ENCODE data around the gene FGF11.

Gene FGF11

GRCh38 chr17:7484067-7484918 lies 45.0 kb downstream of the FGF11 start, which contains the start of gene POLR2A (continued):
- TF ChIP-seq CTCF (tag by site-specific recombination; IDR thresholded peaks at IDR 0.05): no peak
- TF ChIP-seq ZSCAN5A (tag by site-specific recombination; IDR thresholded peaks at IDR 0.05): peak; percentile 88; the same call in 1 of the 2 replicates

DNA sequence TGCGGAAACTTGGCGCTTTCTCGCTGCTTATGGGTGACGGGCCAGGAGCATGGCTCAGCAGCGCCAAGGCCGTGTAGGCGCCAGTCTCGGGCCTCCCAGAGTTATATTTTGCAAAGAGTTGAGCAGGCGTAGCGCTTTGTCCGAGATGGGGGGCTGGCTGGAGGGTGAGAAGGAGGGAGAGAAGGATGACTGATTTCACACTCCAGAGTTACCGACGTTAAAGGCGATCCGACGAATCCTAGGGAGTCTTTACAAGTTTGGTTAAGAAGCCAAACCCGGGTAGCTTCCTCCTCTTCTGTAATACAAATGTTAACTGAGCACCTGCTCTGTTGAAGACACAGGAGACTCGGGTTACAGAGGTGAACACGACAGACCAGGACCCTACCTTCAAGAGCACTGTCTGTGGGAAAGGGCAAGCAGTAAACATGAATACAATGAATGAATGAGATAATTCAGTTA lies 45.6 kb downstream of the FGF11 start:
- Histone ChIP-seq H3K27ac (ENCODE audit: extremely low read depth, low read depth, low read length) (peak overlapping the region; percentile 100), H3K4me3 (ENCODE audit: low read depth, low read length) (peak overlapping the region; percentile 51), H3K36me3 (ENCODE audit: control insufficient read depth in 2 of 2, insufficient read depth in 1 of 2, low read length in 2 of 2) (peaks cover 8 to 35% of the 10 kb centered on the region in 2 experiments), H3K9me3 (ENCODE audit: control insufficient read depth, insufficient read depth, low read depth, low read length) (no peaks in the 10 kb centered on the region), H3K4me1 (ENCODE audit: control insufficient read depth, insufficient read depth, low read length) (peaks cover 21% of the 10 kb centered on the region)
- ChIA-PET POLR2A (interaction anchor here (0.6 to 3.8 kb wide), 39 partner anchors 8 to 609 kb away, joined by 3 to 39 read pairs (median 5); partner anchors contain the start of genes CHRNB1, FGF11, MPDU1 and NEURL4), CTCF (interaction anchor here (0.8 to 2.9 kb wide), 7 partner anchors 18 to 158 kb away, joined by 3 to 13 read pairs (median 4); partner anchors contain the start of genes CHRNB1 and TMEM256)
- TF ChIP-seq PRDM2 (tag by site-specific recombination; IDR thresholded peaks at IDR 0.05; ENCODE audit: borderline replicate concordance): no peak
- TF ChIP-seq ZNF792 (tag by site-specific recombination; IDR thresholded peaks at IDR 0.05): no peak
- peak; percentile 3; the same call in 1 of the 2 replicates for TF ChIP-seq ZNF24 (tag by site-specific recombination; IDR thresholded peaks at IDR 0.05)
- TF ChIP-seq ZNF639 (tag by site-specific recombination; IDR thresholded peaks at IDR 0.05): no peak
- TF ChIP-seq, protein P1, sequence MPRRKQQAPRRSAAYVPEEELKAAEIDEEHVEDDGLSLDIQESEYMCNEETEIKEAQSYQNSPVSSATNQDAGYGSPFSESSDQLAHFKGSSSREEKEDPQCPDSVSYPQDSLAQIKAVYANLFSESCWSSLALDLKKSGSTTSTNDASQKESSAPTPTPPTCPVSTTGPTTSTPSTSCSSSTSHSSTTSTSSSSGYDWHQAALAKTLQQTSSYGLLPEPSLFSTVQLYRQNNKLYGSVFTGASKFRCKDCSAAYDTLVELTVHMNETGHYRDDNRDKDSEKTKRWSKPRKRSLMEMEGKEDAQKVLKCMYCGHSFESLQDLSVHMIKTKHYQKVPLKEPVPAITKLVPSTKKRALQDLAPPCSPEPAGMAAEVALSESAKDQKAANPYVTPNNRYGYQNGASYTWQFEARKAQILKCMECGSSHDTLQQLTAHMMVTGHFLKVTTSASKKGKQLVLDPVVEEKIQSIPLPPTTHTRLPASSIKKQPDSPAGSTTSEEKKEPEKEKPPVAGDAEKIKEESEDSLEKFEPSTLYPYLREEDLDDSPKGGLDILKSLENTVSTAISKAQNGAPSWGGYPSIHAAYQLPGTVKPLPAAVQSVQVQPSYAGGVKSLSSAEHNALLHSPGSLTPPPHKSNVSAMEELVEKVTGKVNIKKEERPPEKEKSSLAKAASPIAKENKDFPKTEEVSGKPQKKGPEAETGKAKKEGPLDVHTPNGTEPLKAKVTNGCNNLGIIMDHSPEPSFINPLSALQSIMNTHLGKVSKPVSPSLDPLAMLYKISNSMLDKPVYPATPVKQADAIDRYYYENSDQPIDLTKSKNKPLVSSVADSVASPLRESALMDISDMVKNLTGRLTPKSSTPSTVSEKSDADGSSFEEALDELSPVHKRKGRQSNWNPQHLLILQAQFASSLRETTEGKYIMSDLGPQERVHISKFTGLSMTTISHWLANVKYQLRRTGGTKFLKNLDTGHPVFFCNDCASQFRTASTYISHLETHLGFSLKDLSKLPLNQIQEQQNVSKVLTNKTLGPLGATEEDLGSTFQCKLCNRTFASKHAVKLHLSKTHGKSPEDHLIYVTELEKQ (tag by site-specific recombination; IDR thresholded peaks at IDR 0.05; ENCODE audit: borderline replicate concordance): no peak
- TF ChIP-seq ZSCAN16 (tag by site-specific recombination; IDR thresholded peaks at IDR 0.05): peak; percentile 99
- TF ChIP-seq ZNF302 (tag by site-specific recombination; IDR thresholded peaks at IDR 0.05; ENCODE audit: low read depth): no peak
- no peak for TF ChIP-seq ZNF785 (tag by site-specific recombination; IDR thresholded peaks at IDR 0.05)
- no peak for TF ChIP-seq ZNF610 (tag by site-specific recombination; IDR thresholded peaks at IDR 0.05; ENCODE audit: borderline replicate concordance)
- TF ChIP-seq ZNF664 (tag by site-specific recombination; IDR thresholded peaks at IDR 0.05): peak; percentile 68; the same call in 1 of the 2 replicates
- no peak for TF ChIP-seq ZBTB49 (tag by site-specific recombination; IDR thresholded peaks at IDR 0.05; ENCODE audit: low read depth)
- no peak for TF ChIP-seq ZNF558 (tag by site-specific recombination; IDR thresholded peaks at IDR 0.05)
- no peak for TF ChIP-seq ZNF544 (tag by site-specific recombination; IDR thresholded peaks at IDR 0.05)
- no peak for TF ChIP-seq SP7 (tag by site-specific recombination; IDR thresholded peaks at IDR 0.05)
